ENCODE measurements around the gene H2BK1.

DNA sequence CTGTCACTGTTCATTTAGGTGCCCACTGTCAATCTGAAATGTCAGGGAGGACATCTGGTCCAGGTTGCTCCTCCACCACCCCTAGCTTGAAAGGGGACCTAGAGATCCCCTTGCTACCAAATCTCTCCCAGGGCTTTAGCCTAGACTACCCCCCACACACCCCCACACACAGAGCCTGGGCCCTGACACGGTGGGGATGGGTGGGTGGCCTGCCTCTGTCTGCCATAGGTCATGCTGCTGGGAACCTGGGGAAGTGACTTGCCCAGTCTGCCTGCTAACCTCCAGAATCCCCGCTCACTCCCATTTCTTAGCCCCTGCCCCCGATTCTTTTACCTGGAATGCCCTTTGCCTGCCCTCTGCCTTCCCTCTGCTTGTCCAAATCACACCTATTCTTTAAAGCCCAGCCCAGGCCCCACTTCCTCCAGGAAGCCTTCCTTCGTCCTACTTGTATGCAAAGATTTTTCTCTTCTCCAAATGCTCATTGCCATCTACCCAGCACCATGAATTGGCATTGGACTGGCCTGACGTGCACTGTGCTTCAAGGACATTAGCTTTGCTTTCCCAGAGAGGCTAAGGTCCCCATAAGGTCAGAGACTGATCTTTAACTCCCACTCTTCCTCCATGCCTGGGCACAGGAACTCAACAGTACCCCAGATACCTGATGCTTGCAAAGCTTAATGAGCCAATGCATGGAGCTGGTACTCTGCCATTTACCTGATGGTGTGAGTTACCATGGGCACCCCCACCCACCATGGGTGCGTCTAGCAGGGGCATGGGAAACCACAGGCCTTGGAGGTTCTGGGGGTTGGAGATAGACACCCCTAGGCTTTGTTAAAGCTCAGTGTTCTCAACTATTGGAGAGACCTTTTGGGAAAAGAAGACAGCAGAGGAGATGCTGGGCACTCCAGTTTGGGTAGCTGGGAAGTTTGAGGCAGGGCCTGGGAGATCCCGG lies 40.2 kb upstream of the H2BK1 start:
- no peak for TF ChIP-seq POLR2A (IDR thresholded peaks at IDR 0.05; ENCODE audit: low read depth, low read length)
- TF ChIP-seq POLR2AphosphoS5 (IDR thresholded peaks at IDR 0.05; ENCODE audit: low read depth, low read length) = no peak
